ENCODE data around the gene ATP6V1G3. TPM values are rescaled to one million over a fixed set of nuclear protein-coding genes. Genes with fewer than 3 reads are reported as not detected.

The ATP6V1G3 gene
- total and polyA plus RNA-seq, 2 of the 4 experiments (the other 2 are of a cell fraction), result not detected

- H4K91ac ChIP-seq (ENCODE audit: insufficient read depth, low read depth, low read length), result no peak overlapping the region
- WGBS, 2 experiments (ENCODE audit: extremely low coverage in 2 of 2, insufficient read length in 1 of 2), result no CpG with 5 or more reads among the region's 4 CpGs
- no peak for DNase-seq
- no peak overlapping the region for H3K4me3 ChIP-seq (ENCODE audit: insufficient read depth, low read depth, low read length)
- H3K9me3 ChIP-seq (ENCODE audit: control insufficient read depth, insufficient read depth, low read length), result no peaks in the 10 kb centered on the region
- no peak overlapping the region for H2AFZ ChIP-seq (replicated peaks; ENCODE audit: low read length, poor library complexity)
- TF ChIP-seq CEBPB (IDR thresholded peaks at IDR 0.05; ENCODE audit: low read depth, low read length) (no peak), POLR2A (IDR thresholded peaks at IDR 0.05; ENCODE audit: low read depth, low read length) (no peak), USF2 (IDR thresholded peaks at IDR 0.05; ENCODE audit: low read depth, low read length) (no peak), RAD21 (IDR thresholded peaks at IDR 0.05; ENCODE audit: low read length) (no peak), MXI1 (IDR thresholded peaks at IDR 0.05; ENCODE audit: borderline replicate concordance, low read depth, low read length) (no peak), SMC3 (IDR thresholded peaks at IDR 0.05; ENCODE audit: low read depth, low read length) (no peak), BHLHE40 (IDR thresholded peaks at IDR 0.05; ENCODE audit: low read depth, low read length) (no peak), CHD1 (IDR thresholded peaks at IDR 0.05; ENCODE audit: low read depth, low read length) (no peak), FOS (IDR thresholded peaks at IDR 0.05; ENCODE audit: low read depth, low read length) (no peak)
- TF ChIP-seq, protein P1, sequence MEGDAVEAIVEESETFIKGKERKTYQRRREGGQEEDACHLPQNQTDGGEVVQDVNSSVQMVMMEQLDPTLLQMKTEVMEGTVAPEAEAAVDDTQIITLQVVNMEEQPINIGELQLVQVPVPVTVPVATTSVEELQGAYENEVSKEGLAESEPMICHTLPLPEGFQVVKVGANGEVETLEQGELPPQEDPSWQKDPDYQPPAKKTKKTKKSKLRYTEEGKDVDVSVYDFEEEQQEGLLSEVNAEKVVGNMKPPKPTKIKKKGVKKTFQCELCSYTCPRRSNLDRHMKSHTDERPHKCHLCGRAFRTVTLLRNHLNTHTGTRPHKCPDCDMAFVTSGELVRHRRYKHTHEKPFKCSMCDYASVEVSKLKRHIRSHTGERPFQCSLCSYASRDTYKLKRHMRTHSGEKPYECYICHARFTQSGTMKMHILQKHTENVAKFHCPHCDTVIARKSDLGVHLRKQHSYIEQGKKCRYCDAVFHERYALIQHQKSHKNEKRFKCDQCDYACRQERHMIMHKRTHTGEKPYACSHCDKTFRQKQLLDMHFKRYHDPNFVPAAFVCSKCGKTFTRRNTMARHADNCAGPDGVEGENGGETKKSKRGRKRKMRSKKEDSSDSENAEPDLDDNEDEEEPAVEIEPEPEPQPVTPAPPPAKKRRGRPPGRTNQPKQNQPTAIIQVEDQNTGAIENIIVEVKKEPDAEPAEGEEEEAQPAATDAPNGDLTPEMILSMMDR (conservative IDR thresholded peaks at IDR 0.05; ENCODE audit: low read depth, low read length), result no peak
- CTCF ChIA-PET, result no interaction called here
- H3K27me3 ChIP-seq (ENCODE audit: control insufficient read depth, insufficient read depth, low read length), result no peaks in the 10 kb centered on the region
- POLR2A ChIA-PET (ENCODE audit: unreplicated experiment), result no interaction called here
- no peak overlapping the region for H4K5ac ChIP-seq (ENCODE audit: low read depth, low read length)
- H2AK9ac ChIP-seq (replicated peaks; ENCODE audit: low read depth, low read length, poor library complexity), result no peak overlapping the region
- dilution Hi-C loops (cut with HindIII; ENCODE audit: low sequenced_read_pairs, unreplicated experiment) (no loop called here), intact Hi-C loops (cut with micrococcal nuclease) (no loop called here), in situ Hi-C loops (cut with MboI; ENCODE audit: low sequenced_read_pairs) (no loop called here)
- no TSS peak for BruUV-seq (replicated peaks)
- no peak overlapping the region for H2BK5ac ChIP-seq (ENCODE audit: low read depth, low read length, poor library complexity, severe bottlenecking)
- no peaks in the 10 kb centered on the region for H3K79me1 ChIP-seq (ENCODE audit: low read depth in 1 of 2, low read length in 2 of 2)
- no peak overlapping the region for H4K8ac ChIP-seq (ENCODE audit: low read depth in 2 of 2, low read length in 2 of 2)
- no peak overlapping the region for H3K27ac ChIP-seq (ENCODE audit: insufficient read depth, low read length)
- H3K4me1 ChIP-seq (ENCODE audit: control insufficient read depth, insufficient read depth, low read length), result no peaks in the 10 kb centered on the region
- no peak overlapping the region for H2BK20ac ChIP-seq (ENCODE audit: low read depth, low read length)
- no peaks in the 10 kb centered on the region for H3K9me1 ChIP-seq (ENCODE audit: insufficient read depth, low read length)
- ATAC-seq (ENCODE audit: low read depth), result no peak
- H3K36me3 ChIP-seq (ENCODE audit: control insufficient read depth, insufficient read depth, low read length), result no peaks in the 10 kb centered on the region
- no peaks in the 10 kb centered on the region for H4K20me1 ChIP-seq (ENCODE audit: insufficient read depth, low read length)
- no peak overlapping the region for H3K14ac ChIP-seq (replicated peaks; ENCODE audit: low read depth, low read length)
- H3K56ac ChIP-seq (ENCODE audit: extremely low read depth, insufficient read depth, low read length), result no peak overlapping the region
- H3K4ac ChIP-seq (ENCODE audit: low read depth, low read length), result no peak overlapping the region
- H2BK15ac ChIP-seq (ENCODE audit: low read depth, low read length), result no peak overlapping the region
- no peak overlapping the region for H3K9ac ChIP-seq (ENCODE audit: low read depth, low read length)
- no peak overlapping the region for H3K18ac ChIP-seq (ENCODE audit: low read depth, low read length)
- no peak overlapping the region for H2AK5ac ChIP-seq (ENCODE audit: low read depth, low read length)
- no peak overlapping the region for H3K23ac ChIP-seq (ENCODE audit: low read depth, low read length)
- no peak overlapping the region for H3K4me2 ChIP-seq (ENCODE audit: low read depth, low read length)
- no peak overlapping the region for H2BK120ac ChIP-seq (ENCODE audit: low read depth, low read length)
Observed at GRCh38 chr1:198556971-198557370, 16.5 kb upstream of the ATP6V1G3 start.

Data from IMR-90 (cell line).